GM21717 (cell line): ENCODE measurements around the gene HSP90AB1.

Source experiments
- ATAC-seq: cut with Tn5 transposase; IDR thresholded peaks from one replicate; pipeline ENCODE4 v1.9.1; 2021; ENCODE audit warnings: mild to moderate bottlenecking, moderate library complexity; ENCODE audit not compliant: unreplicated experiment

The HSP90AB1 gene

DNA sequence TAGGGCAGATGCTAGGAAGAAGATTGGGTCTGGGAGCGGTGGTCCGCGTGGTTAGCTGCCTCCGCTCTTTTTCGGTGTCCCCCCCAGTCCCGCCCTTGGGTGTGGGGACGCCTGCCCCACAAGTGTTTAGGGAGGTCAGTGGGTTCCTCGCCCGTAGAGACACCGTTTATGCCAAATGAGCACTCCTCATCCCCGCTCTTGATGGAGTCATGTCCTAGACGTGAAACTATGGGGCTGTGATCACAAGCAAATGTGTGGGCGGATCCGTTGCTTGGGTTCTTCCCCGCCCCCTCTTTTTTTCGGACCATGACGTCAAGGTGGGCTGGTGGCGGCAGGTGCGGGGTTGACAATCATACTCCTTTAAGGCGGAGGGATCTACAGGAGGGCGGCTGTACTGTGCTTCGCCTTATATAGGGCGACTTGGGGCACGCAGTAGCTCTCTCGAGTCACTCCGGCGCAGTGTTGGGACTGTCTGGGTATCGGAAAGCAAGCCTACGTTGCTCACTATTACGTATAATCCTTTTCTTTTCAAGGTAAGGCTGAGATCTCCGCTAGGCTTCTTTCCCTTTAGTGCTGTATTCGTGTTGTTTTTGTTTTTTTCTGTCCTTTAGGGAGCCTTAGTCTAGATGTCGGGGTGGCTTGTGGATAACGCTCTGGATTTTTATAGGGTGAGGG lies at the start of gene HSP90AB1:
HSP90AB1 (plus strand) TSS at position 439 of the 675 bp plus-strand sequence. CDS start 1,529 bp downstream, outside the sequence.
- ATAC-seq: peak; percentile 61

DNA sequence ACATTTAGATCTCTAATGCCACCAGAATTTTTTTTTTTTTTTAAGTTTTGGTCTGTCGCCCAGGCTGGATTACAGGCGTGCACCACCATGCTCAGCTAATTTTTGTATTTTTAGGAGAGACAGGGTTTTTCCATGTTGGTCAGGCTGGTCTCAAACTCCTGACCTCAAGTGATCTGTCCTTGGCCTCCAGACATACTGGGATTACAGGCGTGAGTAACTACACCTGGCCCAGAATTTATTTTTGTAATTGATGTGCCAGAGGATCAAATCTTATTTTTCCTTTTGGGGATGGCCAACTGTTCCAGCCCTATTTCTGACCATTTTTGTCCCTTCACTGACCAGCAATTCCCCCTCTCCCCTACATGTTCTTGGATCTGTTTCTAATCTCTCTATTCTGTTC lies 48.2 kb upstream of the HSP90AB1 start:
- no peak for ATAC-seq

DNA sequence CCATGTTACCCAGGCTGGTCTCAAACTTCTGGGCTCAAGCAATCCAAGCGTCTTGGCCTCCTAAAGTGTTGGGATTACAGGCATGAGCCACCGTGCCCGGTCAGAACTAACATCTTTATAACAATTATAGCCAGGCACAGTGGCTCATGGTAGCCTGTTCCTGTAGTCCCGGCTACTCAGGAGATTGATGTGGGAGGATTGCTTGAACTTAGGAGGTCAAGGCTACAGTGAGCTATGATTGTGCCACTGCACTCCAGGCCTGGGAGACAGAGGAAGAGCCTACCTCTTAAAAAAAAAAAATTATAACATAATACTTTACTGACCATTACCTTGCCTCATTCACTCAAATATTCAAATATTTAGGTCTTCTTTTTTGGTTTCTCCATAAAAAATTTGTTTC lies 47.0 kb upstream of the HSP90AB1 start:
- ATAC-seq: no peak

DNA sequence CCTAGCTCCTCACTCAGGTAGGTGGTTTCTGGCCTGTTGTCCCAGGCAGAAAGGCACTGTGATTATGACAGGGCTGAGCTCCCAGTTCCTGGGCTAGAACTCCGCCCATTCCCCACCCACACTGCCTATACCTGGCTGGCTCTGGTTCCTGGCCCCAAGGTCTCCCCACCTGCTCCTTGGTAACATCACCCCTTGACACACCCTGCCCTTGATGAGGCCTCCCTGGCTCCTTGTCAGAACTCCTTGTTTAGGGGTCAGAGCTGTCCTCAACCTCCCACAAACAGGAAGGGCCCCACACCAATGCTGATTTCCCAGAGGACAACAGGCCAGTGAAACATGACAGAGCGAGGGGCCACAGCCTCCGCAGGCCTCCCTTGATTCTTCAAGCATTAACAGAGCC lies 45.7 kb upstream of the HSP90AB1 start:
- ATAC-seq: no peak

DNA sequence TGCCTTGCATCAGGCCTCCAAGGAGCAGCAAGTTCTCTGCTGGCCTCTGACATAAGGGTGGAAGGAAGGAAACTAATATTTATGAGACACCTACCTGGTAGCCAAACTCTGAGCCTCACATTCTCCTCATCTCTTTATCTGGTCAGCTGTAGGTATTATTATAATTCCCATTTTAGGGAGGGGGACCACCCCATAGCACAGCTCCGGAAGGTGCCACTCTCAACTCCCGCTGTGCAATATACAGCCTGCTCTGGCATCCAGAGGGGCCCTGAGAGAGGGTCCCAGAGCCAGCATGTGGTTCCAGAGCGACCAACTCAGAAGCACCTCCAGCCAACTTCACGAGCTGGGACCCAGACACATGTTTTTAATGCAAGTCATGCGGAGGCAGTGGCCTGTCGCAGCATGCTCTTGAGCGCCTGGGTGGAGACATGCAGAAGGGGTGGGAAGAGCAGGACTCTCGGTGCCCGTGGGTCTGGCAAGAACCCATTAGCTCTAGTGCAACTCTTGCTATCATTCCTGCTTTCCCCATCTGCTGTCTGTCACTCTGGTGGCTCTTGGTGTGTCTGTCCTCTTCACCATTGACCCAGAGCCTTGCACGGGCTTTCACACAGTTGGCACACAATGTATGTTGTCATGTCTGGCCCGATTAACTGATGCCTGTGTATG lies 45.1 kb upstream of the HSP90AB1 start:
- no peak for ATAC-seq

DNA sequence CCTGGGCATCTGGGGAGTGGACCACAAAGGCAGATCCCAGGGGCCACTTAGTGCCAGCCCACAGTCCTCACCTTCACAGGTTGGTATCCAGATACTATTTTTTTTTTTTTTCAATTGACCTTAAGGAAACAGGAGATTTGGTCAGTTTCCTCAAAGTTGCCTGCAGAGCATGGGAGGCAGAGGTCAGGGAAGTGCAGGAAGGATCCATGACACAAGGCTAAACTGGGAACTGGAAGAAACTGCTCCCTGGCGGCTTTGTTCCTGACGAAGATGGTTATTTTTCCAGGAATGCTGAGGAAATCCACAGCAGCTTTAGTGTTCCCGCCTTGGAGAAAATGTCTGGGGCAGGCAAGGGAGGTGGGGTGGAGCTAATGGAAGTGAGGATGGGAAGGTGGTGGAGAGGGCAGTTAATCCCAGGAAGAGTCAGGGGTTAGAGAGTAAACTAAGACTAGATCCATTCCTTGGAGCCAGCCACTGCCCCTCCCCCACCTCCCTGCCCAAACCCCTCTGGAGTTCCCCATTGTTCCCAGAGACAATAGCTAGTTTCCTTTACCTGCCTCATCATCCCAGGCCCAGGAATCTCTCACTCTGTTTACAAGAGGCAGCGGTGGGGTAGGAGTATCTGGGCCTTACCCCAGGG lies 44.4 kb upstream of the HSP90AB1 start:
- ATAC-seq: no peak

DNA sequence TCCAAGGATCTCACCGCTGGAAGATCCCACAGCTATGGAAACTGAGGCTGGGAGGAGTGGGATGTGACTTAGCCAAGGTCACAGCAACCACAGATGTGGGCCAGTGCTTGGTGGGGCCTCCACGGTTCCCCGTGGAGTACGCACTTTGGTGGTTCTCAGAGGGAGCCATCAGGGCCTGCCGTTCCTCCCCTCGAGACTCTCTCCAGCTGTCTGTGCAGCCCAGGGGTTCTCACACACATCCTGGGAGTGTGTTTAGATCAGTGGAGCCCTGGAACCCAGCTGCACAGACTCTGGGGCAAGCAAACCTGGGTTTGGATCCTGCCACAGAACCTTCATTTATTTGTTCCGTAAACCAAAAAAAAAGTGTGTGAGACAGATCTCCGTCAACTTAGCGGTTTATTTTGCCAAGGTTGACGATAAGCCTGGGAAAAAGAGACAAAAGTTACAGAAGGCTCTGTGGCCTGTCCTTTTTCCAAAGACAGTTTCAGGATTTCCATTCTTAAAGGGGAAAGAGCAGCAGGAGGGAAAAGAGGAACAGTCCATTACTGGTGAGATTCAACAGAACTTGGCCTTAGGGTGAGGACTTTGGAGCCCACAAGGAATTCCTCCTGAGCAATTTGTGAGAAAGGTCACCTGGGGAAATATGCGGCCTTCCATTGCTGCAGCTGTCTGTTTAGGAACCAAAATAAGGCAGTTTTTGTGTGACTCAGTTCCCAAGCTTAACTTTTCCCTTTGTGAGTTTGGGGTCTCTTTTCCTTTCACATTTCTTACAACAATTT lies 43.7 kb upstream of the HSP90AB1 start:
- no peak for ATAC-seq

DNA sequence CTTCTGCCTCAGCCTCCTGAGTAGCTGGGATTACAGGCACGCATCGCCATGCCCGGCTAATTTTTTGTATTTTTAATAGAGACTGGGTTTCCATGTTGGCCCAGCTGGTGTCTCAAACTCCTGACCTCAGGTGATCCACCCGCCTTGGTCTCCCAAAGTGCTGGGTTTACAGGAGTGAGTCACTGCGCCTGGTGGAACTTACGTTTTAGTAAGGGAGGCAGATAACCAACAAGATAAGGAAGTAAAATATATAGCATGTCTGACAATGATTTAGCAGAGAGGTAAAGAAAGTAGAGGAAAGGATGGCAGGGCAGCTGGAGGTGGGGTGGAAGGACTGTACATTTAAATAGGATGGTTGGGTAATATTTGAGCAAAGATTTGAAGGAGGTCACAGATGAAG lies 42.9 kb upstream of the HSP90AB1 start:
- ATAC-seq: no peak

DNA sequence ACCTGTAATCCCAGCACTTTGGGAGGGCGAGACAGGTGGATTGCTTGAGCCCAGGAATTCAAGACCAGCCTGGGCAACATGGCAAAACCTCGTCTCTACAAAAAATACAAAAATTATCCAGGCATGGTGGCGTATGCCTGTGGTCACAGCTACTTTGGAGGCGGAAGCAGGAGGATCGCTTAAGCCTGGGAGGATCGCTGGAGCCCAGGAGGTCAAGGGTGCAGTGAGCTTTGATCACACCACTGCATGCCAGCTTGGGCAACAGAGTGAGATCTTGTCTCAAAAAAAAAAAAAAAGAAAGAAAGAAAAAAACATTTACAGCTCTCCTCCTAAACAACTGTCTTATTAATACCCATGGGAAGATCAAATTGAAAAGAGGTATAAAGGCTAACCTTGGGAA lies 38.9 kb upstream of the HSP90AB1 start:
- no peak for ATAC-seq

DNA sequence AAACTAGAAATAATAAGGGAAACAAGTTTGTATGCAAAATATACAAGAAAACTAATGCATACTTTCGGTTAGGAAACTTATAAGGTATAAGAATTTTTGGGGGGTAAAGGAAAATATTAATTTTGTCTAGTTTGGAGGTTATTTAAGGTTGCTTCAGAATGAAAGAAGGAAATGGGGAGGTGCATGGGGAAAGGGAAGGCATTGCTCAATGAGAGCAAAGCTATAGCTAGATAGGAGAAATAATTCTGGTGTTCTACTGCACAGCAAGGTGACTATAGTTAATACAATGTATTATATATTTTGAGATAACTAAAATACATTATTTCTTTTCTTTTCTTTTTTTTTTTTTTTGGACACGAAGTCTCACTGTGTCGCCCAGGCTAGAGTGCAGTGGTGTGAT lies 35.6 kb upstream of the HSP90AB1 start:
- ATAC-seq: no peak

DNA sequence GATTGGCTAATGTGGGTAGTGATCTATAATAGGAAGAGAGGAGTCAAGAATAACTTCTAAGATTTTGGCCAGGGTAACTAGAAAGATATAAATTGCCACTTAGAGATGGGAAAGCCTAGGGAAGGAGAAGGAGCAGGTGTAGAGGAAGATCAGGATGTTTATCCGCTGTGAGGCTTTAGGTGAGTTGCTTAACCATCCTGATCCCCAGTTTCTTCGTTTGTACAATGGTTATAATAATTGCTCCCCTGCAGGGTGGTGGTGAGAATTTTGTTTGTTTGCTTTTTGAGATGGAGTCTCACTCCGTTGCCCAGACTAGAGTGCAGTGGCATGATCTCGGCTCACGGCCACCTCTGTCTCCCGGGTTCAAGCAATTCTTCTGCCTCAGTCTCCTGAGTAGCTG lies 32.6 kb upstream of the HSP90AB1 start:
- ATAC-seq: no peak

DNA sequence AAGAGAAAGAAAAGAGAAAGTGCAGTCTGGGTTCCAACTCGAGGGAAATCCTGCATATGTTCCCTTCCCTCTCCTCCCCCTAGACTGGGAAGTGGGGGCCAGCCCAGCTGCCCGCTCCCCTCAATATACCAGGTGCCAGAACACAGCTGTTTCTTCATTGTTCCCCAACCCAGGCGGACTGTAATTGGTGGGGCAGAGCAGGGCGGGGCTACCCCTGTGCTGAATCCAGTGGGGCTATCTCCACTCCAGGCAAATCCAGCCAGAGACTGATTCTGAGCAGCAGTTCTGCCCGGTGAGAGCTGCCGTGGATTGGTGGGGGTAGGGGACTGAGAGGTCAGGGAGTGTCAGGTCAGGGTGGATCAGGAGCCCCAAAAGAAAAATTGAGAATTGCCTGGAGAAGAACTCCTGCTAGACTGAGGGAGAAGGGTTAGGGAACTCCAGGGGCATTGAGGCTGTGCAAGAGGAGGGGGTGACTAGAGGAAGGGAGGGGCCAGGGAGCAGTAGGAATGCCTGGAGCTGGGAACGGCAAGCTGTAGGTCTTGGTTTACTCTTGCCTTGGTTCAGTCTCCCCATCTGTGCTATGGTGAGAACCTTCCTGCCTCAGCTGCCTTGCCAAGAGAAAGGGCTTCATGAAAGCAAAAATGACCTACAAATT lies 30.1 kb upstream of the HSP90AB1 start, which contains the start of gene MYMX:
MYMX (plus strand) TSS at position 250 of the 655 bp plus-strand sequence. CDS start 546 bp downstream, outside the sequence.
- no peak for ATAC-seq

DNA sequence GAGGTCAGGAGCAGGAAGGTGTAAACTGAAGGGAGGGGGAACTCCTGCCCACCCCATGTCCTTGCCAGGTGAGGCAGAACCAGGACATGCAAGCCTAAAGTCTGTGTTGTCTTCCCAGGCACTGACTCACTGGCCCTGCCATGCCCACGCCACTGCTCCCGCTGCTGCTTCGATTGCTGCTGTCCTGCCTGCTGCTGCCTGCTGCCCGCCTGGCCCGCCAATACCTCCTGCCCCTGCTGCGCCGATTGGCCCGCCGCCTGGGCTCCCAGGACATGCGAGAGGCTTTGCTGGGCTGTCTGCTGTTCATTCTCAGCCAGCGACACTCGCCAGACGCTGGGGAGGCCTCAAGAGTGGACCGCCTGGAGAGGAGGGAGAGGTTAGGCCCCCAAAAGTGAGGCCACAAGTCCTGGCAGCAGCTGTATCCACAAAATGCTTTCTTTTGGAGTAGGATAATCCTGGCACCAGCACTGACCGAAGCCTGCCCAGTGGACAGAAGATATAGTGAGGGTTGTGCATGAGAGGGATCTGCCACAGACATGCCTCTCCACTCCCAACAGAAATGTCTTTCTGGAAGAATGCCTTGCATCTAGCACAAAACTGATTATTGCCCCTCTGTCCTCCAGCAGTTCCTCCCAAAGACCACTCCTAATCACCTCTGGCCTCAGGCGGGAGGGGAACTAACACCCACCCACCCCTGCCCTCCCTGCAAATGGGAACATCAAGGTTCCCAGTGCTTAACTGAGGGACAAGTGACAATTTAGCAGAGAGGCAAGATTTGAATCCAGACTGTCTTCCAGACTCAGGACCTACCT lies 29.4 kb upstream of the HSP90AB1 start:
- ATAC-seq: no peak

DNA sequence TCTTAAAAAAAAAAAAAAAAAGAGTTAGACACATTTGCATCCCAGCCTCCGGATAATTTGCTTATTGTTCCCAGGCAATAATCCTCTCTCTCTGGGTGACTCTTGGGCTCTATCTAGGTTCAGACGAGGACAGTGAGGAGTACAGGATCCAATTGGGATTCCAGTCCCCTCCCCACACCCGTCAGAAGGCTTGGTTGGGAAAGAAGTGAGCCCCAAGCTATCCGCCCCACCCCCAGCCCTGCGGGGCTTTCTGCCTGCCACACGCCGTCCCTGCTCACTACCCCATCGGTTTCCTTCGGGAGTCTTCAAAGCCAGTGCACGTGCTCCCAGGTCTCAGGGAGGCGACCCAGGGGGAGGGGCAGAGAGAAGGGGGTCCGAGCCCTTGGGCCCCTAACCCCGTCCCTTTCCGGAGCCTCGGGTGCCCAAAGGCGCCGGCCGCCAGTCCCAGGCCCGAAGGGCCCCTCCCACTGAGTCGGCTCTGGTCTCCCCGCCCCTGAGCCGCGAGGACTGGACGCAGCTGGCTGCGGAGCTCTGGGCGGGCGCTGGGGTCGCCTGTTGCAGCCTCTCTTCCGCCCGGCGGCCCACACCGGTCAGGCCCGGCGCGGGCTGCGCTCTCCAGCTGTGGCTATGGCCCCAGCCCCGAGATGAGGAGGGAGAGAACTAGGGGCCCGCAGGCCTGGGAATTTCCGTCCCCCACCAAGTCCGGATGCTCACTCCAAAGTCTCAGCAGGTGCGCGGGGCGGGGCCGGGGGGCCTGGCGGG lies 27.7 kb upstream of the HSP90AB1 start:
- ATAC-seq: no peak

DNA sequence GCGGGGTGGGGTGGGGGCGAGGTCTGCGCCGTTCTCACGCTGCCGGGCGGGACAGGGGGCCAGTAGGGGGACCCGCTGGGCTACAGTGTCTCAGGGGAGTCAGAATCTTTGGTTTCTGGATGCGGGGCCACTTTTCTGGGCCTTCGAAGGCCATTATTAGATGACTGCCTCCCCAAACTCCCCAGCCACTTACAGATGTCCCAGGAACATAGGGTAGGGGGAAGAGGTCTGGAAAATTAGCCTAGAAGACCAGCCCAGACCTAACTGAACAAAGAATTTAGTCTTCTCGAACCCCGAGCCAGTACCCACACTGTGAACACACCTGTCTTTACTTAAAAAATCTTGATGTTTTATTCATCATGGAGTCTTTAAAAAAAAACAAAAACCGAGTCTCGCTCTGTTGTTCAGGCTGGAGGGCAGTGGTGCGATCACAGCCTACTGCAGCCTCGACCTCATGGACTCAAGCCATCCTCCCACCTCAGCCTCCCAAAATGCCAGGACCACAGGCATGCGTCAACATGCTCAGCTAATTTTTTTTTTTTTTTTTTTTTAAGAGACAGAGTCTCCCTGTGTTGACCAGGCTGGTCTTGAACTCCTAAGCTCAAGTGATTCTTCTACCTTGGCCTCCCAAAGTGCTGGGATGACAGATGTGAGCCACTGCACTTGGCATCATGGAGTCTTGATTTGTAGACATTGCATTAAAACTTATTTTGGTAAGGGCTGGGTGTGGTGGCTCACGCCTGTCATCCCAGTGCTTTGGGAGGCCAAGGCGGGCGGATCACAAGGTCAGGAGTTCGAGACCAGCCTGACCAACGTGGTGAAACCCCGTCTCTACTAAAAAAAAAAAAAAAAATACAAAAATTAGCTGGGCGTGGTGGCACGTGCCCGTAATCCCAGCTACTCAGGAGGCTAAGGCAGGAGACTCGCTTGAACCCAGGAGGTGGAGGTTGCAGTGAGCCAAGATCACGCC lies 26.8 kb upstream of the HSP90AB1 start:
- no peak for ATAC-seq

DNA sequence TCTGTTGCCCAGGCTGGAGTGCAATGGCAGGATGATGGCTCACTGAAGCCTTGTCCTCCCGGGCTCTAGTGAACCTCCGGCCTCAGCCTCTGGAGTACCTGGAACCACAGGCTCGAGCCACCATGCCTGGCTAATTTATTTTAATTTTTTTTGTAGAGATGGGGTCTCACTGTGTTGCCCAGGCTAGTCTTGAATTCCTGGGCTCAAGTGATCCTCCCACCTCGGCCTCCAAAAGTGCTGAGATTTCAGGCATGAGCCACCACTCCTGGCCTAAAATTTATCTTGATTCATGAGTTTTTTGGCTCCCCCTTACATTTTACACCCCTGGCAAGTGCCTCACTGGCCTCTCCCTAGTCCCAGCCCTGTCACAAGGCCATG lies 26.0 kb upstream of the HSP90AB1 start:
- no peak for ATAC-seq

DNA sequence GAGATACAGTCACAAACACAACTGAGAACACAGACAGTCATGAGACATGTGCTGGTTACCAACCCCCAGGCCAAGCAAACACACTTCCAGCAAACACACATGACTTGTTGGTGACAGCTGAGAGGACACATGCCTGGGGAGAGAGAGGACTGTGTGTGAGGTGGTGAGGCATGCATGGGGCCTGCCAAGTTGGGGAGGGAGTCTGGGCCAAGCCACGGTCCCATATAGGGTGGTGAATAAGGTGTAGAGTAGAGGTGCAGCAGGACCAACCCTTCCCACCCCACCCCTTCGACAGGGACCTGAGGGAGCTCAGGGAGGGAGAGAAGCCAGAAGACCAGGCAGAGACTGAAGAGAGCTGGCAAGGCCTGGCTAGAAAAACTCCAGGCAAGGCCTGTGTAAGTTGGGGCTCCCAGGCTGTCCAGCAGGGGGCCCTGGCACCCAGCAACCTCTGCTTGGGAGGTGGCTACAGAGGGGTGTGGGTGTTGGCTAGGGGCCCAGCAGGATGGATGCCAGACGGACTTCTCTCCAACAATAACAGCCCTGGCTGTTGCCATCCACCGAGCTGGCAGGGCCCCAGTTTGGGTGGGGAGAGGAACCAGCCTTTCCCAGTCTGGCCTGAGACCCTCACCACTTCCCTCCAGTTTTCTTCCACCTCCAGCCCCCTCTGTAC lies 25.5 kb upstream of the HSP90AB1 start:
- ATAC-seq: peak; percentile 41

DNA sequence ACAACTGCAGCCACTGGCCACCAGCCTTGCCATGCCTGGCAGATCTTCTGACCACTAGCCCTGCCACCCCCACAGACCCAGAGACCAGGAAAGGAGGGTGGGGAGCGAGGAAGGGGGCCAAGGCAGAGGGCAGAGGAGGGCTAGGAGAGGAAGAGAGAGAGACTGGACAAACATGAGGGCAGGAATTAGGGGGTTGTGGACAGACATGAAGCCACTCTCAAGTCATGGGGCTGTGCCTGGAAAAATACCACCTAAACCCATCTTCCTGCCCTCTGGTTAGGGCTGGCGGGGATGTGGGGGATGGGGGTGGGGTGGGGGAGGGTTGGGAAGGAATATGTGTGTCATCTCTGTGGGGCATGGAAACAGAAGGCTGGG lies 25.0 kb upstream of the HSP90AB1 start:
- no peak for ATAC-seq
